K562 (cell line): ENCODE data around the gene PIK3CB. TPM values are rescaled to one million over a fixed set of nuclear protein-coding genes. Genes with fewer than 3 reads are reported as not detected.

Source experiments
- ARID1B ChIP-seq: fragments of 450-650 bp; IDR thresholded peaks from 2 replicates; pipeline ENCODE4 v1.6.1; 2016; ENCODE audit warnings: antibody characterized with exemption, mild to moderate bottlenecking, inconsistent platforms
- ARID2 ChIP-seq: fragments of 450-650 bp; IDR thresholded peaks from 2 replicates; pipeline ENCODE4 v1.6.1; 2017; ENCODE audit warnings: antibody characterized with exemption, mild to moderate bottlenecking
- BCOR ChIP-seq: fragments of 450-650 bp; IDR thresholded peaks from 2 replicates; pipeline ENCODE4 v1.6.1; 2016
- BHLHE40 ChIP-seq: IDR thresholded peaks from 2 replicates; pipeline ENCODE4 v1.6.1; 2011; ENCODE audit warnings: low read length, improper control_type of control experiment
- BRCA1 ChIP-seq, 2 experiments: fragments of 450-650 bp in 1 of 2; sonication (generic) in 1 of 2; formaldehyde crosslinking in 1 of 2; IDR thresholded peaks; 2 replicates each; pipeline versions ENCODE4 v1.5.0 to v1.6.1; 2017 to 2020; ENCODE audit warnings: mild to moderate bottlenecking in 1 of 2, missing genetic modification reagents in 1 of 2
- CBX3 ChIP-seq, 2 experiments: IDR thresholded peaks; 1 replicate in 1 of 2; 2 replicates in 1 of 2; pipeline ENCODE4 v1.6.1; 2012; ENCODE audit warnings: inconsistent platforms in 2 of 2, low read length in 2 of 2, borderline replicate concordance in 1 of 2, control low read depth in 1 of 2
- CTBP1 ChIP-seq: fragments of 450-650 bp; IDR thresholded peaks from 2 replicates; pipeline ENCODE4 v1.6.1; 2016; ENCODE audit warnings: borderline replicate concordance
- DACH1 ChIP-seq: fragments of 450-650 bp; IDR thresholded peaks from 2 replicates; pipeline ENCODE4 v1.6.1; 2018; ENCODE audit not compliant: partially characterized antibody
- E2F8 ChIP-seq: fragments of 450-650 bp; IDR thresholded peaks from 2 replicates; pipeline ENCODE4 v1.7.1; 2018; ENCODE audit warnings: mild to moderate bottlenecking, low read depth; ENCODE audit not compliant: partially characterized antibody
- KAT2B ChIP-seq: IDR thresholded peaks from one replicate; pipeline ENCODE4 v1.6.1; 2012; ENCODE audit warnings: low read depth, mild to moderate bottlenecking, control low read depth, inconsistent platforms, low read length, moderate library complexity
- KDM4B ChIP-seq, 2 experiments: fragments of 450-650 bp in 1 of 2; sonication (generic) in 1 of 2; IDR thresholded peaks; 2 replicates each; pipeline ENCODE4 v1.6.1; 2016 to 2017; ENCODE audit warnings: borderline replicate concordance in 2 of 2, antibody characterized with exemption in 1 of 2, low read depth in 1 of 2, mild to moderate bottlenecking in 1 of 2
- KLF16 ChIP-seq: IDR thresholded peaks from 2 replicates; pipeline ENCODE4 v1.6.1; 2016; ENCODE audit warnings: antibody characterized with exemption
- LEF1 ChIP-seq: fragments of 450-650 bp; IDR thresholded peaks from 2 replicates; pipeline ENCODE4 v1.6.1; 2016; ENCODE audit warnings: mild to moderate bottlenecking
- MECOM ChIP-seq: fragments of 250-450 bp; sonication (Bioruptor Pico); IDR thresholded peaks from 2 replicates; pipeline ENCODE4 v1.8.0; 2022; ENCODE audit warnings: inconsistent platforms
- POLR3A ChIP-seq: IDR thresholded peaks from 2 replicates; pipeline ENCODE4 v1.6.1; 2011; ENCODE audit warnings: borderline replicate concordance, mild to moderate bottlenecking, moderate library complexity; ENCODE audit not compliant: insufficient read length, insufficient read depth; ENCODE audit errors: extremely low read depth
- PTRF ChIP-seq: fragments of 450-650 bp; IDR thresholded peaks from 2 replicates; pipeline ENCODE4 v1.6.1; 2016; ENCODE audit warnings: mild to moderate bottlenecking, missing genetic modification characterization, missing compliant biosample characterization
- SIX5 ChIP-seq, 2 experiments: IDR thresholded peaks; 2 replicates each; pipeline ENCODE4 v1.6.1; 2011; ENCODE audit warnings: low read length in 2 of 2, borderline replicate concordance in 1 of 2, low read depth in 1 of 2, mild to moderate bottlenecking in 1 of 2, moderate library complexity in 1 of 2; ENCODE audit not compliant: insufficient read depth in 1 of 2
- SMAD3 ChIP-seq: fragments of 450-650 bp; formaldehyde crosslinking; conservative IDR thresholded peaks from 2 replicates; pipeline ENCODE4 v1.4.0; 2020; ENCODE audit warnings: mild to moderate bottlenecking
- SMARCB1 ChIP-seq: IDR thresholded peaks from 2 replicates; pipeline ENCODE4 v1.6.1; 2011; ENCODE audit warnings: improper control_type of control experiment, low read depth; ENCODE audit not compliant: insufficient read length
- SRF ChIP-seq, 2 experiments: fragments of 250-450, 450-650 bp in 1 of 2; sonication (Bioruptor Pico) in 1 of 2; sonication (generic) in 1 of 2; formaldehyde crosslinking; IDR thresholded peaks; 2 replicates each; pipeline versions ENCODE4 v1.5.0 to v1.5.1; 2020 to 2022; ENCODE audit warnings: mild to moderate bottlenecking in 1 of 2, missing genetic modification reagents in 1 of 2
- TCF7 ChIP-seq: sonication (generic); IDR thresholded peaks from 2 replicates; pipeline ENCODE4 v1.6.1; 2016; ENCODE audit warnings: antibody characterized with exemption, borderline replicate concordance
- TRIM24 ChIP-seq, 2 experiments: fragments of 450-650 bp; IDR thresholded peaks; 2 replicates each; pipeline ENCODE4 v1.6.1; 2016
- ZBTB1 ChIP-seq: sonication (generic); formaldehyde crosslinking; IDR thresholded peaks from 2 replicates; pipeline ENCODE4 v1.8.1; 2023; ENCODE audit warnings: missing genetic modification reagents, low read depth, mild to moderate bottlenecking, borderline replicate concordance
- ZBTB34 ChIP-seq: fragments of 250-450 bp; sonication (Bioruptor Pico); IDR thresholded peaks from 2 replicates; pipeline ENCODE4 v1.8.0; 2021; ENCODE audit warnings: mild to moderate bottlenecking, moderate library complexity
- ZNF121 ChIP-seq: sonication (generic); formaldehyde crosslinking; conservative IDR thresholded peaks from 2 replicates; pipeline ENCODE4 v1.8.0; 2022; ENCODE audit warnings: missing genetic modification reagents
- ZNF184 ChIP-seq: sonication (generic); formaldehyde crosslinking; IDR thresholded peaks from 2 replicates; pipeline ENCODE4 v1.5.0; 2020; ENCODE audit warnings: missing genetic modification reagents
- ZNF311 ChIP-seq: fragments of 250-450 bp; sonication (Bioruptor Pico); IDR thresholded peaks from 2 replicates; pipeline ENCODE4 v1.4.0; 2020; ENCODE audit warnings: mild to moderate bottlenecking, moderate library complexity
- ZNF75A ChIP-seq: fragments of 450-650 bp; formaldehyde crosslinking; IDR thresholded peaks from 2 replicates; pipeline ENCODE4 v1.4.0; 2020; ENCODE audit warnings: mild to moderate bottlenecking
- ZSCAN29 ChIP-seq: fragments of 450-650 bp; IDR thresholded peaks from 2 replicates; pipeline ENCODE4 v1.6.1; 2017
- polyA plus RNA-seq, 8 experiments: library from polyadenylated mRNA; depleted of rRNA in 4 of 8; stranded (reverse) in 5 of 8; unstranded in 3 of 8; fragments of >200 nt; fragmentation: Nextera tagmentation in 2 of 8; fragmentation: Illumina TruSeq in 1 of 8; extraction: Ambion mirVana in 2 of 8; extraction: Trizol in 1 of 8; gene quantifications; 2 replicates each; pipeline versions ENCODE4 v1.2.1 to v1.2.3, GENCODE V29; 2011 to 2014; ENCODE audit warnings: inconsistent platforms in 1 of 8, missing spikeins in 1 of 8
- total RNA-seq, 7 experiments: library from RNA; depleted of rRNA in 6 of 7; stranded (reverse); fragments of >200 nt in 6 of 7; fragmentation: Illumina TruSeq in 2 of 7; extraction: Trizol in 2 of 7; gene quantifications; 2 replicates each; pipeline versions ENCODE4 v1.2.1 to v1.2.3, GENCODE V29; 2011 to 2021; ENCODE audit warnings: low replicate concordance in 1 of 7

PIK3CB gene
- total and polyA plus RNA-seq, 9 of the 15 experiments (the other 6 are each of a cell fraction or from before 2014, with no cell fraction given): 15.3 to 62.6 (median 28.3) TPM

GRCh38 chr3:138675393-138675792 lies 159.3 kb downstream of the PIK3CB start (continued):
- TF ChIP-seq BHLHE40 (no peak), KDM4B (IDR thresholded peaks at IDR 0.05; ENCODE audit: borderline replicate concordance in 2 of 2, low read depth in 1 of 2) (no peak), BCOR (no peak), ZBTB1 (CRISPR knock-in tag) (no peak), BRCA1 (IDR thresholded peaks at IDR 0.05) (no peak), BRCA1 (CRISPR knock-in tag; IDR thresholded peaks at IDR 0.05) (no peak), ARID1B (0 out of 2 replicates have a peak, but pooled peaks have one; percentile 21), ZBTB34 (CRISPR knock-in tag) (no peak), SMAD3 (CRISPR knock-in tag) (no peak), ZNF184 (no peak), CTBP1 (no peak), MECOM (CRISPR knock-in tag) (no peak), TRIM24 (IDR thresholded peaks at IDR 0.05) (peak; percentile 66 to 77), DACH1 (peak; percentile 55), LEF1 (no peak), E2F8 (no peak), ARID2 (no peak), ZNF75A (no peak), KAT2B (no peak), CBX3 (IDR thresholded peaks at IDR 0.05; ENCODE audit: borderline replicate concordance in 1 of 2, low read length in 2 of 2) (peak in 1 of 2 experiments; percentile 95; a peak in 2 of 3 replicates), POLR3A (no peak), SMARCB1 (no peak), ZNF311 (CRISPR knock-in tag) (no peak), SIX5 (IDR thresholded peaks at IDR 0.05; ENCODE audit: borderline replicate concordance in 1 of 2, insufficient read depth in 1 of 2, low read depth in 1 of 2, low read length in 2 of 2) (no peak), SRF (CRISPR knock-in tag; IDR thresholded peaks at IDR 0.05) (no peak), ZNF121 (CRISPR knock-in tag) (no peak), ZSCAN29 (no peak), KLF16 (no peak), TCF7 (no peak), PTRF (tag) (no peak)
